HCT116 (cell line): ENCODE data around the gene SET.

Experiments
- CBX3 ChIP-seq: IDR thresholded peaks from 2 replicates; pipeline ENCODE4 v1.6.1; 2012; ENCODE audit warnings: low read depth
- JUND ChIP-seq: IDR thresholded peaks from 2 replicates; pipeline ENCODE4 v1.6.1; 2012
- POLR2A ChIP-seq: IDR thresholded peaks from 2 replicates; pipeline ENCODE4 v1.7.0; 2011; ENCODE audit warnings: borderline replicate concordance; ENCODE audit not compliant: insufficient read depth, insufficient read length; ENCODE audit errors: extremely low read depth
- POLR2AphosphoS5 ChIP-seq: IDR thresholded peaks from 2 replicates; pipeline ENCODE4 v1.6.1; 2011; ENCODE audit warnings: mild to moderate bottlenecking, low read depth, low read length, moderate library complexity
- YY1 ChIP-seq: IDR thresholded peaks from 2 replicates; pipeline ENCODE4 v1.6.1; 2011; ENCODE audit warnings: low read length, low read depth, moderate library complexity, mild to moderate bottlenecking; ENCODE audit not compliant: insufficient replicate concordance; ENCODE audit errors: extremely low read depth
- ZNF274 ChIP-seq: fragments of 200-500 bp; sonication (Bioruptor generic); IDR thresholded peaks from 2 replicates; pipeline ENCODE4 v1.6.1; 2014; ENCODE audit warnings: mild to moderate bottlenecking, low read depth, low read length, inconsistent platforms
- TF ChIP-seq, protein P1 (sequence below): IDR thresholded peaks from 2 replicates; pipeline ENCODE4 v1.6.1; 2012

DNA sequence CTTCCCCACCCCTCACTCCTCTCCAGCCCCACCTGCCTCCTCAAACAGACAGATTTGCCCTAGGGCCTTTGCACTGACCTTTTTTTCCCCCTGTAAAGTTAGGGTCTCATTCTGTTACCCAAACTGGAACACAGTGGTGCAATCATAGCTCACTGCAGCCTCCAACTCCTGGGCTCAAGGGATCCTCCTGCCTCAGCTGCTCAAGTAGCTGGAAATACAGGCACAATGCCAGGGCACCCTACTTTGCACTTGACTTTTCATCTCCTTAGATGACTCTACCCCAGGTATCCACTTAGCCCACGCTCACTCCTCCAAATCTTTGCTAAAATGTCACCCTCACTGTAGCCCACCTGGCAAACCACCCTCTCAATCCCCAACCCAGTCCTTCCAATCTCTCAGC is 34.5 kb upstream of the SET start:
- TF ChIP-seq POLR2A: no peak
- TF ChIP-seq POLR2AphosphoS5: no peak
- TF ChIP-seq, protein P1, sequence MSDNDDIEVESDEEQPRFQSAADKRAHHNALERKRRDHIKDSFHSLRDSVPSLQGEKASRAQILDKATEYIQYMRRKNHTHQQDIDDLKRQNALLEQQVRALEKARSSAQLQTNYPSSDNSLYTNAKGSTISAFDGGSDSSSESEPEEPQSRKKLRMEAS: no peak
- TF ChIP-seq ZNF274: no peak
- TF ChIP-seq CBX3: no peak
- no peak for TF ChIP-seq JUND
- no peak for TF ChIP-seq YY1
